DMS 273 (cell line): ENCODE results near the gene CCDC178.
A peak's percentile ranks its signal among the peaks of the same experiment; 100 is the strongest.
"Not testable (repeated sequence)": the region's sequence is repeated elsewhere in the genome, so short reads cannot be mapped to it uniquely, and the experiment has no call there.

ENCODE experiments used
- DNase-seq: peaks from one replicate; lab custom pipeline; 2025; ENCODE audit not compliant: unreplicated experiment; lab: John Stamatoyannopoulos, UW

Gene CCDC178

DNA sequence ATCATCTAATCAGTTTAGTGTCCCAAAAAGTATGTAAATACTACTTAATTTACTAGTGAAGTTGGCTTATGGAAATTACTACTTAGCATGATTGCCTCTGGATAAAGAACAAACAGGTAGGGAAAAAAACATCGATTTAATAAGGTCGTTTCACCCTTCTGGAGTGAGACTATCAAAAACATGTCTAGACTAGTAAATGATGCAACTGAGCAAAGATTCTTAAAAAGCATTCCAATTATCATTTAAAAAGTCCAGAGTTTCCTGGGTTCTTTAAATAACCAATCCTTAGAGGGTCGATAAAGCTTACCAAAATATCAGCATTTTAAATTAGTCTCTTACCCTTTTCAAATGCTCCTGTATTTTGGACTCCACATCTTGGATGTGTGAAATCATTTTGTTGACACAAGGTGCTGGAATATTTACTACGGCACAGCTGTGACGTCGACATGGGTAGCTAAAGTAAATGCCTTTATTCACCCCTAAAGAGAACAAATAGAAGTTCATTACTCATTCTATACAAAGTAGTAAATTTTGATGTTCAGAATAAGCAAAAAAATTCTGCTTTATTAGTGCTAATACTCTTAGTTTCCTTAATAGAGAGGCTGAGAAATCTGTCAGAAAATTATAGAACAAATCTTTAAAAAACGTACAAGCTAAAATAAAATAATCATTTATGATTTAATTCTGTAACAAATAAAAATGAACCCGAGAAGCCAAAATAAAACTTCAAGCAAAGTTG lies 70.6 kb downstream of the CCDC178 start:
- DNase-seq: no peak

DNA sequence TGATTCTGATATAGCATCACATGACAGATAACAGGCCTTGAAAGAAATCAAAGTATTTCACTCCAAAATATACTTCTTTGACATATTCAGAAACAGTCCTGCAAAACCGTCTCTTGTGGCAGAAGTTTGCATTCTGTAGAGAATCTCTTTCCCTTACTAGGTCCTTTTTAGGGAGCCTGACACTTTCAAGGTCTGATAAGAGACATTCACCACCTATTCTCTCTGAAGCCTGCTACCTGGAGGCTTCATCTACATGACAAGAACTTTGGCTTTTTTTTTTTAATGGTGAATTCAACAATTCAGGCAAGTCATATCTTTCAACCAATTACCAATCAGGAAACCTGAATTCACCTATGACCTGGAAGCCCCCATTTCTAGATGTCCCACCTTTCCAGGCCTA lies 83.8 kb downstream of the CCDC178 start:
- no peak for DNase-seq

DNA sequence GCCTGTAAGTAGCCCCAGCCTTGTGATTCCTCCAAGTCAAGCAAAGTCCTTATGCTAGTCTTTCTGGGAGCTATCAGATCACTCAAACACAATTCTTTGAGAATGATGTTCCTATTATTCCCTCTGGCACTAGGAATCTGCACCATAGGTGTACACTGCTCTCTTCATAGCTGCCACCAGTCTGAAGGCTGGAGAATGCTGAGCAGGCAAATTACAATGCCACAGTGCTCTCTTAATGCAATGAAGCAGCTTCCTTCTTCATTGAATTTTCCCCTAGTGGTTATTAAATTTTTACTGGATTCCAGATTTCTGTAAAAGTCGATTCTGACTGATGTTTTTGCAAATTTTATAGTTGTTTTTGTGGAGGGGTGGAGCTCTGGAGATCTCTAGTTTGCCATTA lies 84.8 kb downstream of the CCDC178 start:
- DNase-seq: no peak

DNA sequence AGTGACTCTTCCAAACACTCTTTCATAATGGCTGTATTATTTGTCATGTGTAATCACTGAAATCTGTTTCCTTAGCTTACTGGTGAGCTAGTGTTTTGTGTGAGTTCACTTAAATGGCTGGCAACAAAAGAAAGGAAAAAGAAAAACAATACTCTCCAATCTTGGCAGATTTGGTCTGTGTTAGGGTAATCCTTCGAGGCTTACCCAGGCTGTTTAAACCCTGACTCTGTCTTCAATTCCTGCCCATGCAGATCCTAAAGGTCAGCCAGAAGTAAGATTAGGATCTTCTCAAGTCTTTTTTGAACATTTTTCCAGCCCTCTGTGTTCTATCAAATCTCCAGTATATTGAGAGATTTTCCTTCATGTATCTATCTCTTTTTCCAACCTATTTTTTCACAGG lies 85.3 kb downstream of the CCDC178 start:
- no peak for DNase-seq

DNA sequence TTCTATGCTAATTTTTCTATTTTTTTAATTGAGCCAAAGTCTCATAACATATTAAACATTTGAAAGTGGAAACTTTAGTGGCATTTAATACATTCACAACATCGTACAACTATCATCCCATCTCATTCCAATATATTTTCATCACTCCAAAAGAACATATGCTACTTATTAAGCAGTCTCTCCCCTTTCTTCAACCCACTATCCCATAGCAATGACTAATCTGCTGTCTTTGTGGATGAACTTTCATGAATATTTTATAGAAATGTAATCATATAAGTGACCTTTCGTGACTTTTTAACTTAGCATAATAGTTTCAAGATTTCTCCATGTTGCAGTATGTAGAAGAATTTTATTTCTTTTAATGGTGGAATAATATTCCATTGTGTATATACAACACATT lies 90.3 kb downstream of the CCDC178 start:
- DNase-seq: no peak

DNA sequence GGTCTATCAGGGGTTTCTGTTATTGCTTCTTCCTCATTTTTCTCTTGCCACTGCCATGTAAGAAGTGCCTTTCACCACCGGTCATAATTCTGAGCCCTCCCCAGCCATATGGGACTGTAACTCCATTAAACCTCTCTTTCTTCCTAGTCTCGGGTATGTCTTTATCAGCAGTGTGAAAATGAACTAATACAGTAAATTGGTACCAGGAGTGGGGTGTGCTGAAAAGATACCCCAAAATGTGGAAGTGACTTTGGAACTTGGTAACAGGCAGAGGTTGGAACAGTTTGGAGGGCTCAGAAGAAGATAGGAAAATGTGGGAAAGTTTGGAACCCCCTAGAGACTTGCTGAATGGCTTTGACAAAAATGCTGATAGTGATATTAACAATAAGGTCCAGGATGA lies 100.8 kb downstream of the CCDC178 start:
- not testable (repeated sequence) for DNase-seq

DNA sequence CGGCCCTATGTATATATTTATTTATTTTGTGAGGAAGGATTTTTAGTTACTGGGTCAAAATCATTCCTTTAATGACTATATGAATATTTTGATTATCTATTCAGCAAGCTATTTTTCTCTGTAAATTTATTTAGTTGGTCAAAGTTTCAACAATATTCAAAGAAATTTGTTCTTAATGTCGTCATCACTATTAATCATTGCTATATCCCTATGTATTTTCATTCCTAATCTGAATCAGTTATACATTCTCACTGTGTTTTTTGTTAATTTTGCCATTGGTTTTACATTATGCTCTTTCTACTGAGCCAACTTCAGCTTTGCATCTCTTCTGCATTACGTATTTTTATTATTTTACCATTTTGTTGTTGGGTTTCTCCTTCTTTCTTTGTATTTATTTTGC lies 105.7 kb downstream of the CCDC178 start:
- DNase-seq: no peak

DNA sequence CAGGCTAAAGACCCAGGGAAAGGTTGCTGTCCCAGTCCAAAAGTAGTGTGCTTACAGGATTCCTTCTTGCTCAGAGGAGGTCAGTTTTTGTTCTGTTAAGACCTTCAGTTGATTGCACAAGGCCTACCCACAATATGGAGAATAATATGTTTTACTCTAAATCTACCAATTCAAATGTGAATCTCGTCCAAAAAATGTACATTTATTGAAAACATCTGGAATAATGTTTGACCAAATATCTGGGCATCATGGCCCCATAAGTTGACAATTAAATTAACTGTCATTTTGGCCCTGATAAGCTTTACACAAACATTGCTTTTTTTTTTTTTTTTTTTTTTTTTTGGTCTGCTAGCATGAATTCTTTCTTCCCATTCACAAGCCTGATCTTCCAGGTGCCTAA lies 109.8 kb downstream of the CCDC178 start:
- no peak for DNase-seq

DNA sequence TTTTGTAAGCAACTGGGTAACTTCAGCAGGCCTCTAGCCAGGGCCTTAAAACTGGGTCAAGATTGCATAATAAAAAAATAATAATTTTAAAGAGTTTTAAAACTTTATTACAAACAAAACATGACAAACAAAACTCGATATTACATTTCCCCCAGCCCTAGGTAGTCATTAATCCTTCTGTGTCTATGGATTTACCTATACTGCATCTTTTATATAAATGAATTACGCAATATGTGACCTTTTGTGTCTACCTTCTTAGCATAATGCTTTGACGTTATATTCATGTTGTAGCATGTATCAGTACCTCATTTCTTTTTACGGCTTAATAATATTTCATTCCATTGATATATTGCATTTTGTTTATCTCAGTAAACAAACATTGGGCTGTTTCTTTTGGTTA lies 113.5 kb downstream of the CCDC178 start:
- no peak for DNase-seq

DNA sequence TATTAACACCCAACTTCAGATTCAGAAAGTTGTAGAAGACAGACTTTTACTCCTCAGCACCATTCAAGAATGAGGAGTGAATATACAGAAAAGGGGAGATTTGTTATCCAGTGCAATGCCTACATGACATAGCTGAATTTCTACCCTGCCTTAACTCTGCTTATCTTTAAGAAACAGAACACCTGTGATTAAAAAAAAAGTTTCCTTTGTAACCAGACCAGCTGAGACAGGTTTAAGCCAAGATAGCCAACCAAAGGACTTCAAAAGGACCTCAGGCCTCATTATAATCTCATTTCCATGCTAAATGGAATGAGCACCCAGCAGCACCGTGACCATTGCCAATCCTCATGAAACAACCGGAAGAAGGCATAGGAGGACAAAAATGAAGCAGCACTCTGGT lies 122.9 kb downstream of the CCDC178 start:
- no peak for DNase-seq

DNA sequence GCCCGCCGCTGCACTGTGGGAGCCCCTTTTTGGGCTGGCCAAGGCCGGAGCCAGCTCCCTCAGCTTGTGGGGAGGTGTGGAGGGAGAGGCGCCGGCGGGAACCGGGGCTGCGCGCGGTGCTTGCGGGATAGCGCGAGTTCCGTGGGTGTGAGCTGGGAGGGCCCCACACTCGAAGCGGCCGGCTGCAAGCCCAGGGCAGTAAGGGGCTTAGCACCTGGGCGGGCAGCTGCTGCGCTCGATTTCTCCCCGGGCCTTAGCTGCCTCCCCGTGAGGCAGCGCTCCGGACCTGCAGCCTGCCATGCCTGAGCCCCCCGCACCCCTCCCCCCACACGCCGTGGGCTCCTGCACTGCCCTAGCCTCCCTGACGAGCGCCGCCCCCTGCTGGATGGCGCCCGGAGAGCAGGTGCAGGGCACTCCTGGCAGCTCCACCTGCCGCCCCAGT lies 124.4 kb downstream of the CCDC178 start:
- DNase-seq: peak; percentile 2

DNA sequence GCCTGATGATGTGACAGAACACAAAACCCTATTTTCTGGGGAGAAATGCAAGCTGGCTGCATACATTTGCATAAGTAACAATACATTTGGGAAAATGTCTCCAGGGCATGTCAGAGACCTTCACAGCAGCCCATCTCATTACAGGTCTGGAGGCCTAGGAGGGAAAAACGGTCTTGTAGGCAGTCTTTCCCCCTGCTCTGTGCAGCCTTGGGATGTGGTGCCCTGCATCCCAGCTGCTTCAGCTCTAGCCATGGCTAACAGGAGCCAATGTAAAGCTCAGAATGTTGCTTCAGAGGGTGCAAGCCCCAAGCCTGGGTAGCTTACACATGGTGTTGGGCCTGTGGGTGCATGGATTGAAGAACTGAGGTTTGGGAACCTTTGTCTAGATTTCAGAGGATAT lies 133.0 kb downstream of the CCDC178 start:
- DNase-seq: no peak

DNA sequence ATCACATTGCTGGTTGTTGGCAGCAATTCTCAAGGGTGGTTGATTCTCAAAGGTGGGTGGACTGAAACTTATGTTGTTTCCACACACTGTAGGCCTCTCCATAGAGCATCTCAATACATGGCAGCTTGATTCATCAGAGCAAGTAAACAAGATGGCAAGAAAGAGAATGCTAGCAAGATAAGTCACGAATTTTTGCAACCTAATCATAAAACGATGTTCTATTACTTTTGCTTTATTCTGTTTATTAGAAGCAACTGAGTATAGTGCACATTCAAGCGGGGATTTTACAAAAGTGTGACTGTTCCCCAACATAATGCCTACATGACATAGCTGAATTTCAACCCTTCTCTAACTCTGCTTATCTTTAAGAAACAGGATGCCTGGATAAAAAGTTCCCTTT lies 136.2 kb downstream of the CCDC178 start:
- no peak for DNase-seq

DNA sequence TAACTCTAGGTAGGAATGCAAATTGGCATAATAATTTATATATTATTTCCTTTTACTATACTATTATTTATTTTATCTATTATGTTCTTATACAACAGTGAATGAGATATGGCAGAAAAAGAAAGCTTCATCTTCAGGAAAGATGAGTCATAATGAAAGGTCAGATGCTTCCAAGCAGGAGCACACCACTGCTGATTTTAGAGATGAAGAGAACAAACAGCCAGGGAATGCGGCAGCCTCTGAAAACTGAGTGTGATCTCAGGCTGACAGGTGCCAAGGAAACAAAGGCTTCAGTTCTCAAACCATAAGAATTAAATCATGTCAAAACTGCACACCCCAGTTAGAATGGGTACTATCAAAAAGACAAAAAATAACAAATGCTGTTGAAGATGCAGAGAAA lies 149.0 kb downstream of the CCDC178 start:
- no peak for DNase-seq

DNA sequence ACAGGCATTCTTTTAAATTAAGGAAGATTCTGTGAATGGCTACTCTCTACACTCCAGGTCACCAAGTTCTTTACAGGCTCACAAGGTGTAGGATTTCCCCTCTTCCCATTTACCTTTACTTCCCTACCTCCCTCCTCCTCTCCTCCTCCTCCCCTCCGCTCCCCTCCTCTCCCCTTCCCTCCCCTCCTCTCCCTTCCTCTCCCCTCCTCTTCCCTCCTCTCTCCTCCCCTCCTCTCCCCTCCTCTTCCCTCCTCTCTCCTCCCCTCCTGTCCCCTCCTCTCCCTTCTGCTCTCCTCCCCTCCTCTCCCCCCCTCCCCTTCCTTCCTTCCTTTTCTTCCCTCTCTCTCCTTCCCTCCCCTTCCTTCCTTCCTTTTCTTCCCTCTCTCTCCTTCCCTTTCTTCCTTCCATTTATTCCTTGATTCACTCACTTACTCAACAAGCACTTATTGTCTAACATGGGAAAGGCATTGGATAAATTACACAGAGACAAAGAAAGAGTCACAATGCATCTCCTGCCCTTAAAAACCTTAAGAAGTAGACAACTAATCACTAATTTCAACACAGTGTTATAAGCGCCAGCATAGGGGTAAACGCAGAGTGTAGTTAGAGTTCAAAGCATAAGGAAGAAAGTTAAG lies 152.3 kb downstream of the CCDC178 start:
- DNase-seq: no peak

DNA sequence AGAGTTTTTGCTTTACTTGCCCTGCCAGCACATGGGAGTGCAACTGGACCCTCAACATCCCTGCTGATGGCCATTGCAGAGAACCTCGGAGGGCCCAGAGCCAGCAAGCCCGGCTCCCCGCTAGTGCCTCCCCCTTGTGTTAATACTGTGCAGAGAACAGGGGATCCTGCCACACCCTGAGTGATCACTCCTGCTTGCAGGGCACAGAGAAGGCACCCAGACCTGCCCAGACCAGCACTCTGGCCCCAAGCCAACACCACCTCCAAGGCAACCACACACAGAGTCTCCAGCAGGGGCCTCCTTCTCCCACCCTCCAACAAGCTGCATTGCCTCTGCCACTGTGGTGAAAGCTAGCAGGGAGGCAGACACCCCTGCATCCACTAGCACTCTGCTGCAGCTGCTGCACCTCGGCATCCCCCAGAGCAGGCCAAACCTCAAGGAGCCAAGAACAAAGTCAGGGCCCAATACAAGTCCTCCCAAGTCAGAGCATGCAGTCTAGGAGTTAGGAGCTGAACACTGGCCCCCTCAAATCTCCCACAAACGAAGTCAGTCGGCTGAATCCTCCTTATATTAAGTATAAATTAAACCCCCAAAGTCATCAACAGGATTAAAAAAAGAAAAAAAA lies 157.7 kb downstream of the CCDC178 start:
- peak; percentile 1 for DNase-seq

DNA sequence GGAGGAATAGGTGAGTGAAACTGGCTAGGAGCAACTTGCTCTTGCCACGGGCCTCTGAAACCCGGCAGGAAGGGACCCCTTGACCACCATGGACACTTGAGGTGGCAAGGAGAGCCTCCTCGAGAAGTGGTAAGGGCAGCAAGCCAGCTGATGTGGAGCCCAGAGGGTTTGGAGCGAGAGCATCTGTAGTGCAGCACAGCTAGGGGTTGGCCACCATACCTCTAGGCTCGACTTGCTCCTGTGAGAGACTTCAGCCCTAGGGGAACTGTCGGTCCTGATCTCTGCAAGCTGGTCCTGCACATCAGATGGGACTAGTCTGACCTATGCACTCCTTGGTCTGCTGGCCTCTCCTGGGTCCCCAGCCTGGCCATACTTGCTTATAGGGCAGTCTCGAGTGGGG lies 158.4 kb downstream of the CCDC178 start:
- DNase-seq: no peak

DNA sequence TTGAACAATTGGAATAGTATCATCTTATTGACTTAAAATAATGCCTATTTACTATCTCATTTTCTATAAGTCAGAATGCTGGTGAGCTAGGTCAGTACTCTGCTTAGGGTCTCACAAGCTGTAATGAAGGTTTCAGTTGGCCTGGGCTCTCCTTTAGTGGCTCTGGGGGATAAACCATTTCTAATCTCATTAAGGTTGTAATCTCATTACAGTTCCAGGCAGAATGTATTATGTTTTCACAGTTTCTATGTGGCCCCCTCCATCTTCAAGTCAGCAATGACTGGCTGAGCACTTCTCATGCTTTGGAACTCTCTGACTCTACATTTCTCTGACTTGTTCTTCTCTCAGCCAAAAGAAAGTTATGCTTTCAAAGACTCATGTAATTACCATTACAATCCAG lies 163.1 kb downstream of the CCDC178 start:
- DNase-seq: no peak

DNA sequence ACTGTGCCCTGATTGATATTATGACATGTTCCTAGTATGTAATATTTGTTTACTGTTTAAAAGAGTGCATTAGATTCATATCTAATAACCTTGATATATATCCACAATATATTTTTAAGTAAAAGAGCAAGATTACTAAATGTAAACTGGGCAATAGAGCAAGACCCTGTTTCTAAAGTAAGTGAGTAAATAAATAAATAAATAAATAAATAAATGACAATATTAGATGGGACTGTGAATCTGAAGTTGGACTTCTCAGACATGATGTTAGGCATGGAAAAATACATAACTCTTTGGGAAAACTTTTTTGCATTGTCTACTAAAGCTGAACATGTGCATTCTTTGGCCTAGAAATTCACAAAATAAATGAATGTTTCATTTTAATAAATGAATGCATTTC lies 164.7 kb downstream of the CCDC178 start:
- DNase-seq: no peak

DNA sequence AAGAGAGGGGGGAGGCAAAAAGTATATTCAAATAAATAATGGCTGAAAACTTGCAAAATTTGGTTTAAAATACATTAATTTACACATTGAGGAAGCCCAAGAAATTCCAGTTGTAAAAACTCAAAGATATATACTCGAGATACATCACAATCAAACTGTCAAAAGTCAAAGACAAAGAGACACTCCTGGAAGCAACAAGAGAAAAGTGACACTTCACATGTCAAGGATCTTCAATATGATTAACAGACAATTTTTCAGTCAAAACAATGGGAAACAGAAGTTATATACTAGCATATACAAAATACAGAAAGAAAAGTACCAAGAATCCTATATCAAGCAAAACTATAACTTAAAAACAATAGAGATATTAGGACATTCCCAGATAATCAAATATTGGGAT lies 170.2 kb downstream of the CCDC178 start:
- no peak for DNase-seq

DNA sequence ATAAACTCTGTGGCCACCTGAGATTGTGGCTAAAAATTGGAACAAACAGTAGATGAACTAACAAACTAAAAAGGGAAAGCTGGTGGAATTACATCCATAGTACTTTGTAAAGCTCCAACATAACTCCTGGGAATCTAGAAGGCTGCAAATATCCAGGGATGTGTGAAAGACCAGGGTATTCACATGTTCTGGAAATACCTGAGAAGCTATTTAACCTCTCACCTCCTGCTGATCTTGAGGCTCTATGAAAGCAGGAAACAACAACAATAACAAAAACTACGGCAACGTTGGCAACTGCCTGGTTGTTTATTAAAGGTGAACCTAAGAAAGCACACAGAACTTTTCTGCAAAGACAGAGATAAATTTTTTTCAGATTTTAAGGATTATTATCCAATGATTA lies 171.3 kb downstream of the CCDC178 start:
- DNase-seq: no peak

DNA sequence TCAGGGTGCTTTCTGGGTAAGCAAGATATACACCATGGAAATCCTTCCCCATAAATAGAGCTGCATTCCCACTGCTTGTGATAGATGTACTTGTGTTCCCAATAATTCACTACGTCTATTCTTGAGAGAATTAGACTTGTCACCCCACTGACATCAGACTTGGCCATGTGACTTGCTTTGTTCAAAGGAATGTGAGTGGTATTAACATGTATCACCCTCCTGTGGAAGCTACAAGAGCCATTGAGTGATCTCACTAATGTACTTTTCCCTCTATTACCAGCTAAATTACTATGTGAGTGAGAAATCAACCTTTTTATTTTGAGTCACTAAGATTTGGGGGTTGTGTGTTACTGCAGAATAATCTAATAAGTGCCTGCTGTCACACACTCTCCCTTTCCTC lies 176.0 kb downstream of the CCDC178 start:
- DNase-seq: no peak
